GM23248 (cell line): ENCODE results near the gene DVL3. TPM values are rescaled to one million over a fixed set of nuclear protein-coding genes. Genes with fewer than 3 reads are reported as not detected.
A peak's percentile ranks its signal among the peaks of the same experiment; 100 is the strongest.

Experiments
- DNase-seq: peaks from one replicate; pipeline ENCODE4 v3.0.0-alpha.2; 2015
- H2AFZ ChIP-seq: fragments of 200-600 bp; sonication (generic); 2 replicates; pipeline ENCODE4 v1.6.1; 2016; ENCODE audit warnings: antibody characterized with exemption
- H3F3A ChIP-seq: fragments of 200-600 bp; sonication (generic); 2 replicates; pipeline ENCODE4 v1.6.1; 2016; ENCODE audit warnings: mild to moderate bottlenecking, antibody characterized with exemption, mixed run types; ENCODE audit not compliant: insufficient read depth
- H3K27ac ChIP-seq: fragments of 200-600 bp; sonication (generic); 2 replicates; pipeline ENCODE4 v1.5.1; 2016; ENCODE audit warnings: mild to moderate bottlenecking
- H3K27me3 ChIP-seq: fragments of 200-600 bp; sonication (generic); replicated peaks from 2 replicates; pipeline ENCODE4 v1.6.1; 2016; ENCODE audit warnings: mild to moderate bottlenecking; ENCODE audit not compliant: insufficient read depth
- H3K36me3 ChIP-seq: fragments of 200-600 bp; sonication (generic); 2 replicates; pipeline ENCODE4 v1.6.1; 2016; ENCODE audit warnings: low read depth, mild to moderate bottlenecking
- H3K4me1 ChIP-seq: fragments of 200-600 bp; sonication (generic); 2 replicates; pipeline ENCODE4 v1.6.1; 2016; ENCODE audit warnings: mild to moderate bottlenecking; ENCODE audit not compliant: insufficient read depth
- H3K4me2 ChIP-seq: fragments of 200-600 bp; sonication (generic); one replicate; pipeline ENCODE4 v1.6.1; 2016; ENCODE audit warnings: mild to moderate bottlenecking; ENCODE audit not compliant: unreplicated experiment
- H3K4me3 ChIP-seq: fragments of 200-600 bp; sonication (generic); 2 replicates; pipeline ENCODE4 v1.5.1; 2016; ENCODE audit warnings: mild to moderate bottlenecking
- H3K79me2 ChIP-seq: fragments of 200-600 bp; sonication (generic); 2 replicates; pipeline ENCODE4 v1.6.1; 2016; ENCODE audit warnings: mild to moderate bottlenecking; ENCODE audit not compliant: insufficient read depth
- H3K9ac ChIP-seq: fragments of 200-600 bp; sonication (generic); 2 replicates; pipeline ENCODE4 v1.6.1; 2016; ENCODE audit warnings: mild to moderate bottlenecking
- H3K9me2 ChIP-seq: fragments of 200-600 bp; sonication (generic); 2 replicates; pipeline ENCODE4 v1.6.1; 2016; ENCODE audit warnings: mixed run types, mild to moderate bottlenecking, moderate library complexity; ENCODE audit not compliant: insufficient read depth
- H3K9me3 ChIP-seq: fragments of 200-600 bp; sonication (generic); one replicate; pipeline ENCODE4 v1.6.1; 2017; ENCODE audit warnings: low read depth
- H4K20me1 ChIP-seq: fragments of 200-600 bp; sonication (generic); 2 replicates; pipeline ENCODE4 v1.6.0; 2016; ENCODE audit not compliant: insufficient read depth
- EZH2 ChIP-seq: fragments of 200-600 bp; sonication (generic); IDR thresholded peaks from 2 replicates; pipeline ENCODE4 v1.6.1; 2018; ENCODE audit warnings: antibody characterized with exemption, mild to moderate bottlenecking; ENCODE audit not compliant: insufficient read depth, poor library complexity, severe bottlenecking
- EZH2phosphoT487 ChIP-seq: fragments of 200-600 bp; sonication (generic); IDR thresholded peaks from 2 replicates; pipeline ENCODE4 v1.6.1; 2018; ENCODE audit warnings: antibody characterized with exemption, moderate library complexity, mild to moderate bottlenecking, low read depth; ENCODE audit not compliant: insufficient read depth
- WGBS, 2 experiments: methylation state at CpG; one replicate each; pipeline ENCODE4 v1.1.6; 2015 to 2017; ENCODE audit warnings: low lambda C conversion rate in 2 of 2, low coverage in 1 of 2; ENCODE audit errors: missing lambda C conversion rate in 2 of 2; 5-methylcytosine and 5-hydroxymethylcytosine counted together
- in situ Hi-C: fragments of 300-500 bp; cut with MboI; formaldehyde crosslinking; loops from 2 replicates; pipeline ENCODE4 v1.15.0; 2020
- polyA plus RNA-seq: library from polyadenylated mRNA; unstranded; fragments of >200 nt; fragmentation: Nextera tagmentation; extraction: Ambion mirVana; gene quantifications from 2 replicates; pipeline ENCODE4 v1.2.1, GENCODE V29; 2016
- total RNA-seq: library from RNA; depleted of rRNA; stranded (reverse); fragments of >200 nt; shearing (Covaris generic); gene quantifications from 2 replicates; pipeline ENCODE4 v1.2.3, GENCODE V29; 2014

Gene DVL3
- total and polyA plus RNA-seq, 2 experiments from 2014 or later: 31.1 to 66.9 TPM

DNA sequence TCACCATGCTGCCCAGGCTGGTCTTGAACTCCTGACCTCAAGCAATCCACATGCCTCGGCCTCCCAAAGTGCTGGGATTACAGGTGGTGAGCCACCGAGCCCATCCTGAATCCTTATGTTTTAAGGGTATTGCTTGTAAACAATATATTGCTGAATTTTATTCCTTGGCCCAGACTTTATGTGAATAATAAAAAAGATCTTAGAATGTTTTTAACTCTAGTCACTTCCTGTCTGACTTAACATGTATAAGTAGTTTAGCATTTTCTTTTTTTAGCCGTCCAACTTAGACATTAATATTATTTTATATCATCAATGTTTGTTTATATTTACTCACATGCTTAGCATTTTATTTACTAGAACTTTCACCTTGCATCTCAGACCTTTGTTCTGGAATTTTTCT, 29.2 kb upstream of the DVL3 start:
- H3K4me2 ChIP-seq: peak overlapping the region; percentile 33
- H3K4me1 ChIP-seq: peaks cover 4% of the 10 kb centered on the region
- H3K9me2 ChIP-seq: no peaks in the 10 kb centered on the region
- 49 to 51% methylated on average over 3 of the region's 3 CpGs for WGBS, 2 experiments
- no peak overlapping the region for H3K4me3 ChIP-seq
- H3K9me3 ChIP-seq: no peaks in the 10 kb centered on the region
- peak; percentile 59 for DNase-seq
- H2AFZ ChIP-seq: peak overlapping the region; percentile 22; the same call in 1 of the 2 replicates
- H3K27me3 ChIP-seq: no peaks in the 10 kb centered on the region
- H3K79me2 ChIP-seq: no peaks in the 10 kb centered on the region
- H4K20me1 ChIP-seq: no peaks in the 10 kb centered on the region
- H3K36me3 ChIP-seq: no peaks in the 10 kb centered on the region
- TF ChIP-seq EZH2phosphoT487: no peak
- no peak for TF ChIP-seq EZH2
- H3F3A ChIP-seq: 0 out of 2 replicates have a peak, but pooled peaks cover 4% of the 10 kb centered on the region
- no peak overlapping the region for H3K27ac ChIP-seq
- in situ Hi-C loops: no loop called here
- H3K9ac ChIP-seq: no peak overlapping the region

DNA sequence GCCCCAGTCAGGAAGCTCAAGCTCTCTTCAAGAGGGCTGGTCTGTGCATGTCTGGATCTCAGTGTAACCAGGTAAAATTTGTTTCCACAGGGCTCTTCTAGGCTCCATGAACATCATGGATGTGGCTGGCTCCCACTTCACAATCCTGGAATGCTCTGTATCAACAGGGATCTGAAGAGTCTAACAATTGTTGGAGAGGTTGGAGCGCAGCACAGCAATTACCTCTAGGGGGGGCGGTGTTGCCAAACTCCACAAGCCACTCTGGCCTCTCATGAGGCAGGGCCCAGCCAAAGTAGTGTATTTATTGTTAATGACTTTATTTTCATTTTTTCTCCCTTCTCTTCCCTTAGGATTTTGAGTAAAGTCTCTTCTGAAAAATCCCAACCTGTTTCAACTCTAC, 26.2 kb upstream of the DVL3 start:
- no peaks in the 10 kb centered on the region for H3K79me2 ChIP-seq
- TF ChIP-seq EZH2: no peak
- TF ChIP-seq EZH2phosphoT487: no peak
- H3K9me3 ChIP-seq: no peaks in the 10 kb centered on the region
- H3K36me3 ChIP-seq: no peaks in the 10 kb centered on the region
- 25 to 36% methylated on average over 2 of the region's 2 CpGs for WGBS, 2 experiments
- no peak overlapping the region for H3K4me2 ChIP-seq
- H3K4me1 ChIP-seq: peaks cover 4% of the 10 kb centered on the region
- no peak overlapping the region for H3K27ac ChIP-seq
- H2AFZ ChIP-seq: no peak overlapping the region
- H3K27me3 ChIP-seq: no peaks in the 10 kb centered on the region
- DNase-seq: peak; percentile 73
- H3K9ac ChIP-seq: no peak overlapping the region
- in situ Hi-C loops: no loop called here
- H3F3A ChIP-seq: 0 out of 2 replicates have a peak, but pooled peaks cover 4% of the 10 kb centered on the region
- no peaks in the 10 kb centered on the region for H4K20me1 ChIP-seq
- no peak overlapping the region for H3K4me3 ChIP-seq
- no peaks in the 10 kb centered on the region for H3K9me2 ChIP-seq

DNA sequence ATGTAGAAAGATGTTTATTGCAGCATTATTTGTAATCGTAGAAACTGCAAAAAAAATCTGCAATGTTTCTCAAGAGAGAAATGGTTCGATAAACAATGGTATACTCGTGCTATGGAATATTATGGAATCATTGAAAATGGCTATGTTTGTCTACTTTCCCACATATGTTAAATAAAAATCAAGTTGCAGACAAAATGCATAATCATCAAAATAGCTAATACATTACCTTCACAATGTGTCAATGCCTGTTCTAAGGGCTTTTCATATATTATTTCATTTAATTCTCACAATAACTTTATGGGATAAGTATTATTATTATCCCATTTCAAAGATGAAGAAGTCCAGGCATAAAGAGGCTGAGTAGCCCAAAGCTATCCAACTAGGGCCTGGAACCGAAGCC, 22.2 kb upstream of the DVL3 start:
- H2AFZ ChIP-seq: peak overlapping the region; percentile 91; the same call in 1 of the 2 replicates
- H3K36me3 ChIP-seq: no peaks in the 10 kb centered on the region
- no peak for DNase-seq
- WGBS, 2 experiments: 97 to 99% methylated on average over 4 of the region's 4 CpGs
- peaks cover 11% of the 10 kb centered on the region for H3K4me1 ChIP-seq
- H4K20me1 ChIP-seq: no peaks in the 10 kb centered on the region
- peaks cover 27% of the 10 kb centered on the region for H3K79me2 ChIP-seq
- H3K9me2 ChIP-seq: no peaks in the 10 kb centered on the region
- H3K9ac ChIP-seq: no peak overlapping the region
- H3K27me3 ChIP-seq: no peaks in the 10 kb centered on the region
- in situ Hi-C loops: no loop called here
- no peak overlapping the region for H3K27ac ChIP-seq
- H3K9me3 ChIP-seq: no peaks in the 10 kb centered on the region
- H3F3A ChIP-seq: 0 out of 2 replicates have a peak, but pooled peaks cover 9% of the 10 kb centered on the region
- no peak overlapping the region for H3K4me3 ChIP-seq
- no peak overlapping the region for H3K4me2 ChIP-seq
- TF ChIP-seq EZH2: no peak
- no peak for TF ChIP-seq EZH2phosphoT487

DNA sequence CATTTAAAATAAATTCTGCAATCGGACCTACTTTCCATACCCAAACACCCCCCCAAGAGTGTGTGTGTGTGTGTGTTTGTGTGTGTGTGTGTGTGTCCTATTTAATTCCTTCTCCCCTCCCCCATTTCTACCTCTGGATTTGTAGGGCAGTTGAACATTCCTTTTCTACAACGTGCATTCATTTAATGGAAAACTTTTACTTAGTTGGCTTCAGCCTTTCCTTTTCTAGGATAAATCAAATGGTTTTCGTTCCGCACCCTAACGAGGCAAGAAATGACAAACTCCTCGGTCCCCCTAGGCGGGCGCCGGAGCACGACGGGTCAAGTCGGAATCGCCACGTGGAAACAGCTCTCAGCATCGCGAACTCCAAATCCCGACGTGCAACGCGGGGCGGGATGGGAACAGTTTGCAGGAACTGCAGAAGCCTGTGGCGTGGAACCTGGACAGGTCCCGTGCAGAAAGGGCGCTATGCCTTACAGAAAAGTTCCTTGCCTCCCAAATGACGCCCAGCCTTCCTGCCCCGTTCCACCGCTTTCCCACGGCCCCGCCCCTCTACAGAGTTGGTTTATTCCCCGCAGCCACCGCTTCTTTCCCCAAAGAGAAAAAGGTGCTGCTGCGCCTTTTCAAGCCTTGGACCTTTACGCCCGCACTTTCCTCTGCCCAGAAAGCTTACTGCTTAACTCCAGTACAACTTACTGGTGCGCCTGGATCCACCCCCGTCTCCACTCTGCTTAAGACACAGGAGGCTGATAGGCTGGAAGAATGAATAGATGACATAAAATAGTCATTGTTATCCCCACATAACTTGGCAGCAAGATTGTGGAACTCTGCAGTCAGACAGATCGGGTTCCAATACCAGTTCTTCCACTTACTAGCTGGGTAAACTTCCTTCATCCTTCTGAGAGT, 21.1 kb upstream of the DVL3 start:
- peak overlapping the region; percentile 93 for H3K4me3 ChIP-seq
- peak; percentile 93 for DNase-seq
- no peaks in the 10 kb centered on the region for H3K27me3 ChIP-seq
- no peaks in the 10 kb centered on the region for H3K36me3 ChIP-seq
- 0 out of 2 replicates have a peak, but pooled peaks cover 9% of the 10 kb centered on the region for H3F3A ChIP-seq
- WGBS, 2 experiments: 1 to 2% methylated on average over 32 to 37 of the region's 37 CpGs
- H3K9me3 ChIP-seq: no peaks in the 10 kb centered on the region
- peak overlapping the region; percentile 87 for H3K9ac ChIP-seq
- in situ Hi-C loops: no loop called here
- no peak for TF ChIP-seq EZH2
- TF ChIP-seq EZH2phosphoT487: no peak
- H3K9me2 ChIP-seq: no peaks in the 10 kb centered on the region
- H2AFZ ChIP-seq: peak overlapping the region; percentile 91
- peak overlapping the region; percentile 68 for H3K27ac ChIP-seq
- H3K4me2 ChIP-seq: peak overlapping the region; percentile 95
- H4K20me1 ChIP-seq: no peaks in the 10 kb centered on the region
- H3K79me2 ChIP-seq: peaks cover 39% of the 10 kb centered on the region
- peaks cover 11% of the 10 kb centered on the region for H3K4me1 ChIP-seq
